ENCODE results near the gene HOXB8.

HOXB8 gene

GRCh38 chr17:48649741-48650140, 34.6 kb upstream of the HOXB8 start:
- Histone ChIP-seq H3K4me3 (ENCODE audit: insufficient read depth, low read length, poor library complexity, severe bottlenecking) (no peak overlapping the region), H4K20me1 (ENCODE audit: low read depth, low read length) (no peaks in the 10 kb centered on the region), H3K9ac (ENCODE audit: low read length) (no peak overlapping the region), H3K27me3 (ENCODE audit: low read length) (no peaks in the 10 kb centered on the region), H3K27ac (ENCODE audit: low read depth, low read length) (no peak overlapping the region), H3K36me3 (ENCODE audit: low read length) (no peaks in the 10 kb centered on the region), H3K79me2 (ENCODE audit: insufficient read depth, low read length) (no peaks in the 10 kb centered on the region), H3K9me2 (replicated peaks; ENCODE audit: insufficient read depth, low read length) (no peaks in the 10 kb centered on the region), H2AFZ (ENCODE audit: low read depth, low read length, severe bottlenecking) (no peak overlapping the region), H3K9me3 (ENCODE audit: insufficient read depth, low read length) (no peaks in the 10 kb centered on the region), H3F3A (ENCODE audit: insufficient read depth) (no peaks in the 10 kb centered on the region), H3K4me2 (ENCODE audit: low read depth, low read length, poor library complexity, severe bottlenecking) (no peak overlapping the region)
- no peak for TF ChIP-seq EZH2phosphoT487 (conservative IDR thresholded peaks at IDR 0.05; ENCODE audit: low read length)
- no peak for TF ChIP-seq CTCF (IDR thresholded peaks at IDR 0.05; ENCODE audit: insufficient read depth, low read length, poor library complexity, severe bottlenecking)

DNA sequence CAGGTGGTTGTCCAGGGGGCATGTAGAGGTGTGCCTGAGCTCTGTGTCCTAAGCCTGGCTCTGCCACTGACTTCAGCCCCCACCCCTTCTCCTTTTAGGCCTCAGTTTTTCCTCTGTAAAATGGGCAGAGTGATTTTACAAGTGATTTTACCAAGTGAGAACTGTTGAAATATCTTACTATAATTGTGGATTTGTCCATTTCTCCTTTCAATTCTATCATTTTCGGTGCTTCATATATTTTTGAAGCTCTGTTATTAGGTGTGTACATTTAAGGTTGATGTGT, 32.8 kb upstream of the HOXB8 start:
- Histone ChIP-seq H4K20me1 (ENCODE audit: low read depth, low read length) (no peaks in the 10 kb centered on the region), H3K9me2 (replicated peaks; ENCODE audit: insufficient read depth, low read length) (no peaks in the 10 kb centered on the region), H3F3A (ENCODE audit: insufficient read depth) (no peaks in the 10 kb centered on the region), H3K27ac (ENCODE audit: low read depth, low read length) (no peak overlapping the region), H3K9ac (ENCODE audit: low read length) (no peak overlapping the region), H3K4me2 (ENCODE audit: low read depth, low read length, poor library complexity, severe bottlenecking) (no peak overlapping the region), H3K36me3 (ENCODE audit: low read length) (no peaks in the 10 kb centered on the region), H2AFZ (ENCODE audit: low read depth, low read length, severe bottlenecking) (no peak overlapping the region), H3K4me3 (ENCODE audit: insufficient read depth, low read length, poor library complexity, severe bottlenecking) (no peak overlapping the region), H3K79me2 (ENCODE audit: insufficient read depth, low read length) (no peaks in the 10 kb centered on the region), H3K27me3 (ENCODE audit: low read length) (no peaks in the 10 kb centered on the region), H3K9me3 (ENCODE audit: insufficient read depth, low read length) (no peaks in the 10 kb centered on the region)
- TF ChIP-seq EZH2phosphoT487 (conservative IDR thresholded peaks at IDR 0.05; ENCODE audit: low read length) (no peak), CTCF (IDR thresholded peaks at IDR 0.05; ENCODE audit: insufficient read depth, low read length, poor library complexity, severe bottlenecking) (no peak)

DNA sequence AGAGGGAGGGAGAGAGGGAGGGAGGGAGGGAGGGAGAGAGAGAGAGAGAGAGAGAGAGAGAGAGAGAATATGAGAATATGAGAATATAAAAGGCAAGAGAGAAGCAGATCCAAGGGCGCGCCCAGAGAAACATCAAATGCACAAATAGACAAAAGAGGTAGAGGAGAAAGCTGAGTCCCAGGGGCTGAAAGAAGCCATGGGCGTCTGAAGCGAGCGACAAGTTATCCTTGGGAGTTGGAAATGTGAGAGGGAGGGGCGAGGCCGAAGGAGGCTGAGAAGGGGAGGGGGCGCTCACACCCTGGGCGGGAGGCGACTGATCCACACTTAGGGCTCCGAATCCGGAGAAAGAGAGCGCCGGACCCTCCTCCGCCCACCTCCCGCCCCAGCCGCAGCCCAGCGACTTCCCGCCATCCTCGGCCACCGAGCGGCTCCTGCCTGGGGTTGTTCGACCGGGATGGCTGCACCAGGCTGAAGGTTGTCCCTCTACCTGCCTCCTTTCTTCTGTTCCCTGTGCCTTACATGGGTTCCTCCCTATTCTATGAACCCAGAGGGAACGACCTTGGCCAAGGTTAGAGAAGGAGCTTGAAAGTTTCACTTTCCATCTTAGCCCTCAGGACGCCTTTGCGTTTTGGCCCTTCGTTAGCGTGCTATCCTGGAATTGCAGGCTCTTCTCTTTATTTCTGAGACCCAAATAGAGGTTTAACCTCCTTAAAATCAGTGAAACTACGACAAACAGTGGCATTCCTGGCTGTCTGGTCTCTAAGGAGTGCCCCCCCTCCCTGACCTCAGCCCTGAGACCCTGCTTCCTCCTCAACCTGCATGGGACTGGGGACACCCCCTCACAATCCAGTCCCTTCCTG, 32.2 kb upstream of the HOXB8 start:
- no peak for TF ChIP-seq EZH2phosphoT487 (conservative IDR thresholded peaks at IDR 0.05; ENCODE audit: low read length)
- no peak for TF ChIP-seq CTCF (IDR thresholded peaks at IDR 0.05; ENCODE audit: insufficient read depth, low read length, poor library complexity, severe bottlenecking)
- Histone ChIP-seq H3K4me2 (ENCODE audit: low read depth, low read length, poor library complexity, severe bottlenecking) (no peak overlapping the region), H3K27ac (ENCODE audit: low read depth, low read length) (no peak overlapping the region), H3K9ac (ENCODE audit: low read length) (no peak overlapping the region), H2AFZ (ENCODE audit: low read depth, low read length, severe bottlenecking) (no peak overlapping the region), H3K9me2 (replicated peaks; ENCODE audit: insufficient read depth, low read length) (no peaks in the 10 kb centered on the region), H3K4me3 (ENCODE audit: insufficient read depth, low read length, poor library complexity, severe bottlenecking) (no peak overlapping the region), H3K27me3 (ENCODE audit: low read length) (no peaks in the 10 kb centered on the region), H4K20me1 (ENCODE audit: low read depth, low read length) (no peaks in the 10 kb centered on the region), H3K79me2 (ENCODE audit: insufficient read depth, low read length) (no peaks in the 10 kb centered on the region), H3K9me3 (ENCODE audit: insufficient read depth, low read length) (no peaks in the 10 kb centered on the region), H3F3A (ENCODE audit: insufficient read depth) (no peaks in the 10 kb centered on the region), H3K36me3 (ENCODE audit: low read length) (no peaks in the 10 kb centered on the region)

Measured in SU-DHL-6 (cell line).